Sigmoid colon (tissue), 7 donors: ENCODE data around the gene STAP2. TPM values are rescaled to one million over a fixed set of nuclear protein-coding genes. Genes with fewer than 3 reads are reported as not detected.
A peak's percentile ranks its signal among the peaks of the same experiment; 100 is the strongest.

Source experiments
- DNase-seq: peaks from one replicate; pipeline ENCODE4 v3.0.0-alpha.2; 2019
- H3K27ac ChIP-seq, 4 donors: fragments of 200-600 bp; sonication (generic); one replicate each; pipeline ENCODE4 v1.5.1; 2016 to 2019; ENCODE audit warnings: mild to moderate bottlenecking in 1 of 4
- H3K27me3 ChIP-seq, 3 donors: fragments of 200-600 bp; sonication (generic); one replicate each; pipeline ENCODE4 v1.5.1; 2019; ENCODE audit warnings: mild to moderate bottlenecking in 1 of 3
- H3K36me3 ChIP-seq, 4 donors: fragments of 200-600 bp; sonication (generic); one replicate each; pipeline ENCODE4 v1.5.1; 2016 to 2019
- H3K4me1 ChIP-seq, 4 donors: fragments of 200-600 bp; sonication (generic); one replicate each; pipeline ENCODE4 v1.5.1; 2017 to 2019
- H3K4me3 ChIP-seq, 4 donors: fragments of 200-600 bp; sonication (generic); one replicate each; pipeline ENCODE4 v1.5.1; 2017 to 2019; ENCODE audit warnings: mild to moderate bottlenecking in 2 of 4, moderate library complexity in 1 of 4
- H3K9me3 ChIP-seq, 4 donors: fragments of 200-600 bp in 3 of 4; sonication (generic) in 3 of 4; one replicate each; pipeline versions ENCODE4 v1.5.1 to v1.6.1; 2013 to 2019
- CTCF ChIP-seq, 4 experiments: fragments of 450-650 bp in 3 of 4; fragments of 200-600 bp in 1 of 4; IDR thresholded peaks; one replicate each; pipeline ENCODE4 v1.5.1; 2016 to 2019; ENCODE audit warnings: antibody characterized with exemption in 4 of 4, mild to moderate bottlenecking in 3 of 4, moderate library complexity in 2 of 4
- EP300 ChIP-seq, 4 donors: sonication (generic); formaldehyde crosslinking; IDR thresholded peaks; one replicate each; pipeline ENCODE4 v1.6.1; 2017; ENCODE audit warnings: antibody characterized with exemption in 4 of 4
- POLR2A ChIP-seq, 2 donors: fragments of 450-650 bp; IDR thresholded peaks; one replicate each; pipeline ENCODE4 v1.6.1; 2016; ENCODE audit warnings: antibody characterized with exemption in 2 of 2, mild to moderate bottlenecking in 2 of 2, moderate library complexity in 2 of 2
- POLR2AphosphoS5 ChIP-seq, 4 donors: sonication (generic); formaldehyde crosslinking; IDR thresholded peaks; one replicate each; pipeline ENCODE4 v1.6.1; 2017; ENCODE audit warnings: antibody characterized with exemption in 4 of 4
- WGBS, 2 donors: extraction: QIAGEN DNeasy Blood & Tissue Kit; methylation state at CpG; one replicate each; pipeline ENCODE4 v1.1.7; 2013; 5-methylcytosine and 5-hydroxymethylcytosine counted together
- intact Hi-C: fragments of 100-400 bp; cut with DNase I; formaldehyde crosslinking; loops from one replicate; pipeline ENCODE4 v1.15.1; 2023
- polyA plus RNA-seq, 3 donors: library from polyadenylated mRNA; stranded (reverse); fragments of 200-250 nt; gene quantifications; one replicate each; pipeline ENCODE4 v1.2.3, GENCODE V29; 2013
- total RNA-seq, 4 donors: library from RNA; depleted of rRNA; stranded (reverse); fragments of >200 nt; gene quantifications; one replicate each; pipeline ENCODE4 v1.1.0, GENCODE V29; 2016
- donor health status: healthy with polysubstance abuse.
- donor health status: Bipolar disorder and iron deficiency.
- donor health status: healthy.

Gene STAP2
- total and polyA plus RNA-seq, 7 donors = 0.99 to 313 (median 5.5) TPM

- 7 to 8% methylated on average over 63 of the region's 63 CpGs for WGBS, 2 donors
- H3K4me1 ChIP-seq = peaks cover 0 to 10% (median 4%) of the 10 kb centered on the region in 4 donors
- no peak within 1 kb of the TSS for H3K27ac ChIP-seq
- DNase-seq = no peak
- no peak for TF ChIP-seq POLR2A (IDR thresholded peaks at IDR 0.05)
- no peak for TF ChIP-seq CTCF (IDR thresholded peaks at IDR 0.05)
- no peak for TF ChIP-seq POLR2AphosphoS5 (IDR thresholded peaks at IDR 0.05)
- TF ChIP-seq EP300 (IDR thresholded peaks at IDR 0.05) = no peak
- H3K36me3 ChIP-seq = no peaks in the 10 kb centered on the region
- H3K27me3 ChIP-seq = peaks cover 0 to 23% (median 22%) of the 10 kb centered on the region in 3 donors
- H3K4me3 ChIP-seq = peak within 1 kb of the TSS in 3 of 4 donors; percentile 16 to 38 (median 37)
- H3K9me3 ChIP-seq = no peaks in the 10 kb centered on the region
- intact Hi-C loops = no loop called here
Measured at GRCh38 chr19:4304538-4305256, 33.9 kb downstream of the STAP2 start, which contains the start of gene FSD1. FSD1 (plus strand) TSS chr19:4304598; CDS start chr19:4304747, 149 bp downstream.

- DNase-seq = no peak
- Histone ChIP-seq H3K27ac (no peak overlapping the region), H3K9me3 (no peaks in the 10 kb centered on the region), H3K36me3 (no peaks in the 10 kb centered on the region), H3K4me3 (peak overlapping the region in 3 of 4 donors; percentile 16 to 38 (median 37)), H3K4me1 (peaks cover 0 to 10% (median 4%) of the 10 kb centered on the region in 4 donors), H3K27me3 (peaks cover 0 to 23% (median 22%) of the 10 kb centered on the region in 3 donors)
- intact Hi-C loops = no loop called here
- 49 to 52% methylated on average over 18 of the region's 18 CpGs for WGBS, 2 donors
- TF ChIP-seq POLR2AphosphoS5 (IDR thresholded peaks at IDR 0.05) (no peak), EP300 (IDR thresholded peaks at IDR 0.05) (no peak), CTCF (IDR thresholded peaks at IDR 0.05) (no peak), POLR2A (IDR thresholded peaks at IDR 0.05) (no peak)
Measured at GRCh38 chr19:4303819-4304537, 34.6 kb downstream of the STAP2 start.

GRCh38 chr19:4302243-4302640 lies 36.4 kb downstream of the STAP2 start, which contains the start of gene TMIGD2:
TMIGD2 (minus strand) TSS chr19:4302389; CDS start chr19:4302385, 4 bp downstream.
- Histone ChIP-seq H3K27me3 (peaks cover 0 to 23% (median 22%) of the 10 kb centered on the region in 3 donors), H3K9me3 (no peaks in the 10 kb centered on the region), H3K4me3 (no peak within 1 kb of the TSS), H3K4me1 (peaks cover 0 to 10% (median 4%) of the 10 kb centered on the region in 4 donors), H3K27ac (no peak within 1 kb of the TSS), H3K36me3 (no peaks in the 10 kb centered on the region)
- intact Hi-C loops = no loop called here
- WGBS, 2 donors = 37 to 57% methylated on average over 8 of the region's 8 CpGs
- TF ChIP-seq CTCF (IDR thresholded peaks at IDR 0.05) (no peak), POLR2A (IDR thresholded peaks at IDR 0.05) (no peak), POLR2AphosphoS5 (IDR thresholded peaks at IDR 0.05) (no peak), EP300 (IDR thresholded peaks at IDR 0.05) (no peak)
- no peak for DNase-seq

GRCh38 chr19:4301590-4302242 lies 36.9 kb downstream of the STAP2 start:
- no peak overlapping the region for H3K4me3 ChIP-seq
- peaks cover 0 to 23% (median 23%) of the 10 kb centered on the region in 3 donors for H3K27me3 ChIP-seq
- TF ChIP-seq EP300 (IDR thresholded peaks at IDR 0.05) (no peak), CTCF (IDR thresholded peaks at IDR 0.05) (no peak), POLR2A (IDR thresholded peaks at IDR 0.05) (no peak), POLR2AphosphoS5 (IDR thresholded peaks at IDR 0.05) (no peak)
- H3K9me3 ChIP-seq = no peaks in the 10 kb centered on the region
- WGBS, 2 donors = 48 to 57% methylated on average over 13 of the region's 13 CpGs
- H3K36me3 ChIP-seq = no peaks in the 10 kb centered on the region
- intact Hi-C loops = no loop called here
- H3K4me1 ChIP-seq = peaks cover 0 to 10% (median 4%) of the 10 kb centered on the region in 4 donors
- DNase-seq = no peak
- no peak overlapping the region for H3K27ac ChIP-seq
